ENCODE measurements around the gene GPR158.

GRCh38 chr10:25582961-25583360 lies 408.2 kb downstream of the GPR158 start:
- TF ChIP-seq, protein P1, sequence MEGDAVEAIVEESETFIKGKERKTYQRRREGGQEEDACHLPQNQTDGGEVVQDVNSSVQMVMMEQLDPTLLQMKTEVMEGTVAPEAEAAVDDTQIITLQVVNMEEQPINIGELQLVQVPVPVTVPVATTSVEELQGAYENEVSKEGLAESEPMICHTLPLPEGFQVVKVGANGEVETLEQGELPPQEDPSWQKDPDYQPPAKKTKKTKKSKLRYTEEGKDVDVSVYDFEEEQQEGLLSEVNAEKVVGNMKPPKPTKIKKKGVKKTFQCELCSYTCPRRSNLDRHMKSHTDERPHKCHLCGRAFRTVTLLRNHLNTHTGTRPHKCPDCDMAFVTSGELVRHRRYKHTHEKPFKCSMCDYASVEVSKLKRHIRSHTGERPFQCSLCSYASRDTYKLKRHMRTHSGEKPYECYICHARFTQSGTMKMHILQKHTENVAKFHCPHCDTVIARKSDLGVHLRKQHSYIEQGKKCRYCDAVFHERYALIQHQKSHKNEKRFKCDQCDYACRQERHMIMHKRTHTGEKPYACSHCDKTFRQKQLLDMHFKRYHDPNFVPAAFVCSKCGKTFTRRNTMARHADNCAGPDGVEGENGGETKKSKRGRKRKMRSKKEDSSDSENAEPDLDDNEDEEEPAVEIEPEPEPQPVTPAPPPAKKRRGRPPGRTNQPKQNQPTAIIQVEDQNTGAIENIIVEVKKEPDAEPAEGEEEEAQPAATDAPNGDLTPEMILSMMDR (IDR thresholded peaks at IDR 0.05; ENCODE audit: insufficient read depth, low read length): no peak
- no peak for TF ChIP-seq POLR2AphosphoS5 (IDR thresholded peaks at IDR 0.05; ENCODE audit: low read depth)
- TF ChIP-seq, protein P2, sequence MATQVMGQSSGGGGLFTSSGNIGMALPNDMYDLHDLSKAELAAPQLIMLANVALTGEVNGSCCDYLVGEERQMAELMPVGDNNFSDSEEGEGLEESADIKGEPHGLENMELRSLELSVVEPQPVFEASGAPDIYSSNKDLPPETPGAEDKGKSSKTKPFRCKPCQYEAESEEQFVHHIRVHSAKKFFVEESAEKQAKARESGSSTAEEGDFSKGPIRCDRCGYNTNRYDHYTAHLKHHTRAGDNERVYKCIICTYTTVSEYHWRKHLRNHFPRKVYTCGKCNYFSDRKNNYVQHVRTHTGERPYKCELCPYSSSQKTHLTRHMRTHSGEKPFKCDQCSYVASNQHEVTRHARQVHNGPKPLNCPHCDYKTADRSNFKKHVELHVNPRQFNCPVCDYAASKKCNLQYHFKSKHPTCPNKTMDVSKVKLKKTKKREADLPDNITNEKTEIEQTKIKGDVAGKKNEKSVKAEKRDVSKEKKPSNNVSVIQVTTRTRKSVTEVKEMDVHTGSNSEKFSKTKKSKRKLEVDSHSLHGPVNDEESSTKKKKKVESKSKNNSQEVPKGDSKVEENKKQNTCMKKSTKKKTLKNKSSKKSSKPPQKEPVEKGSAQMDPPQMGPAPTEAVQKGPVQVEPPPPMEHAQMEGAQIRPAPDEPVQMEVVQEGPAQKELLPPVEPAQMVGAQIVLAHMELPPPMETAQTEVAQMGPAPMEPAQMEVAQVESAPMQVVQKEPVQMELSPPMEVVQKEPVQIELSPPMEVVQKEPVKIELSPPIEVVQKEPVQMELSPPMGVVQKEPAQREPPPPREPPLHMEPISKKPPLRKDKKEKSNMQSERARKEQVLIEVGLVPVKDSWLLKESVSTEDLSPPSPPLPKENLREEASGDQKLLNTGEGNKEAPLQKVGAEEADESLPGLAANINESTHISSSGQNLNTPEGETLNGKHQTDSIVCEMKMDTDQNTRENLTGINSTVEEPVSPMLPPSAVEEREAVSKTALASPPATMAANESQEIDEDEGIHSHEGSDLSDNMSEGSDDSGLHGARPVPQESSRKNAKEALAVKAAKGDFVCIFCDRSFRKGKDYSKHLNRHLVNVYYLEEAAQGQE (IDR thresholded peaks at IDR 0.05; ENCODE audit: insufficient replicate concordance, low read depth): no peak

Measured in HL-60 (cell line).